Measurements from ENCODE around the gene BUB3.
"Not testable (repeated sequence)": the region's sequence is repeated elsewhere in the genome, so short reads cannot be mapped to it uniquely, and the experiment has no call there.

BUB3 gene

GRCh38 chr10:123150986-123151736 is 3.0 kb upstream of the BUB3 start:
- DNase-seq (ENCODE audit: insufficient read length, low spot score) (no peak), FAIRE-seq (peak; percentile 78)

DNA sequence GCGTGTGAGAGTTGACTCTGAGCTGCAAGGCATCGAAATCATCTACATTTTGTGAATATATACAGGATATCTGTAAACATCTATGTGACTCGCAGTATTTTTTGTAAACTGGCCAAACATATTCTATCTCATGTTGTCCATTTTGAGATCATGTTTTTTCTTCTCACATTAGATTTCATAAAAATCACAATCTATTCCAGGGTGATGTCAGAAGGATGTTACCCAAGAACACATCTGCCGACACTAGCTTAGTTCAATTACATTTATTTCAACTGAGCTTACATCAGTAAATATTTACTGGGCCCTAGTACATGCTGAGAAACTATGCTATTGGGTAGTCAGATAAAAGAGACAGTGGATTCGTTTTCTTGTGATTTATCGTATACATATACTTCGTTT is 2.5 kb upstream of the BUB3 start:
- no peak for DNase-seq (ENCODE audit: insufficient read length, low spot score)
- FAIRE-seq, result peak; percentile 47

GRCh38 chr10:123153486-123154091 is 613 bp upstream of the BUB3 start:
- no peak for DNase-seq (ENCODE audit: insufficient read length, low spot score)
- no peak for FAIRE-seq

- FAIRE-seq, result no peak
Measured at GRCh38 chr10:123154711-123155505, 706 bp downstream of the BUB3 start.

GRCh38 chr10:123156078-123156477 is 1.9 kb downstream of the BUB3 start:
- FAIRE-seq (peak; percentile 54), DNase-seq (ENCODE audit: insufficient read length, low spot score) (no peak)

More at GRCh38 chr10:123154711-123155505, 706 bp downstream of the BUB3 start:
- no peak for DNase-seq (ENCODE audit: insufficient read length, low spot score)

- peak; percentile 58 for FAIRE-seq
- no peak for DNase-seq (ENCODE audit: insufficient read length, low spot score)
Measured at GRCh38 chr10:123157210-123157609, 3.0 kb downstream of the BUB3 start.

DNA sequence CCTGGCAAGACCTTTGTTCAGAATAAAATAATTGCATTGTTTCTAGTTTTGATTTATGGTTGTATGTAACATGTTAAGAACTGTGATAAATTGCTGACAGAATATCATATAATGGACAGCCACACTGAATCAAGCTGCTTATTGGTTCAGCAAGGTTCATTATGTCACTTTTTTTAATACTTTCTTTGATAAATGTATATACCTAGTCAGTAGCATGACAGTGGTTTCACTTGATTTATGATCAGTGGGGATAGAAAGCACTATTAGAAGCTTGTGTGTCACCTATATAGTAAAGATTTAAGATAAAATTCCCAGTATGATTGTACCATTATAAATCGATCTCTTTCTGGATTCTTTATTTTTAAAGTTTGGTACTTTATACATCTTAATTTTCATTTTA is 4.5 kb downstream of the BUB3 start:
- DNase-seq (ENCODE audit: insufficient read length, low spot score) (no peak), FAIRE-seq (no peak)

DNA sequence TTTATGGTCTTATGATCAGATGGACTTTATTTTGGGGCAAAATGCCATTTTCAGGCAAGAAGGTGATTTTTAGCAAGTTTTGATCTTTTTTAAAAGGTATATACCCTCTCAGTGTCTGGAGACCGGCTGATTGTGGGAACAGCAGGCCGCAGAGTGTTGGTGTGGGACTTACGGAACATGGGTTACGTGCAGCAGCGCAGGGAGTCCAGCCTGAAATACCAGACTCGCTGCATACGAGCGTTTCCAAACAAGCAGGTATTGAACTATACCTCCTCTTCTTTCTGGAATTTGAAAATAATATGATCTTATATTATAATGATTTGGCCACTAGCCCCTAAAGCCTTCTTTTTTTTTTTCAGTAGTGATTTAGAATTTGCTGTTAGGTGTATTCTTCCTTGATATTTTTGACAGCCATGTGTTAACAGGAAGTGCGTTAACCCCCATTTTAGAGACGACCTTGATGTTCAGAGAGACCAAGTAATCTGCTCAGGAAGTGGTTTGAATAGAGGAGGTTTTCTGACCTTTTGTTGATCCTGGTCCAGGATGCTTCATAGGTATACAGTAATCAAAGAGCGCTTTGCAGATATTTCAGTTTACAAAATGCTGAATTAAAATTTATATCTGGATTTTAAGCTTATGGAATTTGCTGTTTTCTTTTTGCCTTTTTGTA is 6.2 kb downstream of the BUB3 start:
- DNase-seq (ENCODE audit: insufficient read length, low spot score) (no peak), FAIRE-seq (peak; percentile 51)

DNA sequence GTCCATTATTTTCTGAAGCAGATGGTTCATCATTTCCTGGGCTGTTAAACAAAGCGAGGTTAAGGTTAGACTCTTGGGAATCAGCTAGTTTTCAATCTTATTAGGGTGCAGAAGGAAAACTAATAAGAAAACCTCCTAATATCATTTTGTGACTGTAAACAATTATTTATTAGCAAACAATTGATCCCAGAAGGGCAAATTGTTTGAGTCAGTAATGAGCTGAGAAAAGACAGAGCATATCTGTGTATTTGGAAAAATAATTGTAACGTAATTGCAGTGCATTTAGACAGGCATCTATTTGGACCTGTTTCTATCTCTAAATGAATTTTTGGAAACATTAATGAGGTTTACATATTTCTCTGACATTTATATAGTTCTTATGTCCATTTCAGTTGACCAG is 10.1 kb downstream of the BUB3 start:
- DNase-seq (ENCODE audit: insufficient read length, low spot score), result no peak
- no peak for FAIRE-seq

- DNase-seq (ENCODE audit: insufficient read length, low spot score) (no peak), FAIRE-seq (no peak)
Measured at GRCh38 chr10:123165445-123166072, 11.4 kb downstream of the BUB3 start.

GRCh38 chr10:123166618-123167017 is 12.4 kb downstream of the BUB3 start:
- FAIRE-seq (no peak), DNase-seq (ENCODE audit: insufficient read length, low spot score) (no peak)

DNA sequence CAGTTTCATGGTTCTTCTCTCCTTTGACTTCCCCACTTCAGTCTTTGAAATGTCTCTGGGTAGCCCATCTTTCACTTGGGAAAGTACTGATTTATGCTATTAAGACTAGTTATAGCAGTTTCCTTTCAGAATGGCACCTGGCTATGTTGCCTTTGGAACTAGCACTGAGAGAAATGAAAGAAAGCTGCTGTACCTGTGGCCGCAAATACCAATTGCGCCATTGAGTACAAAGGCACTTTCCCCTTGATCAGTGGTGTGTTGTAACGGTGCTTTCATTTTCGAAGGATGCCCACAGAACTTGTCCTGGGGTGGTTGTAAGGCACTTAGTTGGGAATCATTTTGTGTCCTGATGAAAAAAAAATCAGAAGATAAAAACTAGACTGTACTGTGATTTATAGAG is 16.8 kb downstream of the BUB3 start:
- FAIRE-seq (no peak), DNase-seq (ENCODE audit: insufficient read length, low spot score) (no peak)

- not testable (repeated sequence) for FAIRE-seq; DNase-seq (ENCODE audit: insufficient read length, low spot score)
Measured at GRCh38 chr10:123171616-123172015, 17.4 kb downstream of the BUB3 start.

- FAIRE-seq, result no peak
Measured at GRCh38 chr10:123175389-123176387, 21.5 kb downstream of the BUB3 start.

DNA sequence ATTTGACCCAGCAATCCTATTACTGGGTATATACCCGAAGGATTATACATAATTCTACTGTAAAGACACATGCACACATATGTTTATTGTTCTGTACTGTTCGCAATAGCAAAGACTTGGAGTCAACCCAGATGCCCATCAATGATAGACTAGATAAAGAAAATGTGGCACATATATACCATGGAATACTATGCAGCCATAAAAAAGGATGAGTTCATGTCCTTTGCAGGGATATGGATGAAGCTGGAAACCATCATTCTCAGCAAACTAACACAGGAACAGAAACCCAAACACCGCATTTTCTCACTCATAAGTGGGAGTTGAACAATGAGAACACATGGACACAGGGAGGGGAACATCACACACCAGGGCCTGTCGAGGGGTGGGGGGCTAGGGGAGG is 24.2 kb downstream of the BUB3 start:
- DNase-seq (ENCODE audit: insufficient read length, low spot score); FAIRE-seq: not testable (repeated sequence)

More at GRCh38 chr10:123175389-123176387, 21.5 kb downstream of the BUB3 start:
- no peak for DNase-seq (ENCODE audit: insufficient read length, low spot score)

- DNase-seq (ENCODE audit: insufficient read length, low spot score) (no peak), FAIRE-seq (no peak)
Measured at GRCh38 chr10:123180101-123181090, 26.2 kb downstream of the BUB3 start.

GRCh38 chr10:123183724-123184123 is 29.5 kb downstream of the BUB3 start:
- no peak for FAIRE-seq
- no peak for DNase-seq (ENCODE audit: insufficient read length, low spot score)

GRCh38 chr10:123187781-123188180 is 33.6 kb downstream of the BUB3 start:
- DNase-seq (ENCODE audit: insufficient read length, low spot score) (no peak), FAIRE-seq (no peak)

All from GM19239 (cell line).